ENCODE results near the gene RUSF1.
"Not testable (repeated sequence)": the region's sequence is repeated elsewhere in the genome, so short reads cannot be mapped to it uniquely, and the experiment has no call there.

RUSF1 gene

GRCh38 chr16:31513884-31514283 is 5.7 kb upstream of the RUSF1 start:
- DNase-seq: no peak

GRCh38 chr16:31513126-31513525 is 4.9 kb upstream of the RUSF1 start:
- no peak for DNase-seq

- DNase-seq: no peak
Observed at GRCh38 chr16:31508706-31509195, 560 bp upstream of the RUSF1 start.

GRCh38 chr16:31507617-31507928 is 618 bp downstream of the RUSF1 start:
- DNase-seq: no peak

GRCh38 chr16:31505483-31505882 is 2.7 kb downstream of the RUSF1 start:
- no peak for DNase-seq

- no peak for DNase-seq
Observed at GRCh38 chr16:31504159-31504558, 4.0 kb downstream of the RUSF1 start.

GRCh38 chr16:31503555-31503954 is 4.6 kb downstream of the RUSF1 start:
- not testable (repeated sequence) for DNase-seq

GRCh38 chr16:31502981-31503380 is 5.2 kb downstream of the RUSF1 start:
- DNase-seq: no peak

GRCh38 chr16:31501966-31502348 is 6.2 kb downstream of the RUSF1 start:
- DNase-seq: no peak

GRCh38 chr16:31501226-31501965 is 6.8 kb downstream of the RUSF1 start:
- no peak for DNase-seq

GRCh38 chr16:31499928-31500327 is 8.3 kb downstream of the RUSF1 start:
- DNase-seq: no peak

- DNase-seq: no peak
Observed at GRCh38 chr16:31498493-31498892, 9.7 kb downstream of the RUSF1 start.

GRCh38 chr16:31496670-31497069 is 11.5 kb downstream of the RUSF1 start:
- no peak for DNase-seq

- DNase-seq: no peak
Observed at GRCh38 chr16:31493506-31494125, 14.6 kb downstream of the RUSF1 start.

- no peak for DNase-seq
Observed at GRCh38 chr16:31491778-31492418, 16.3 kb downstream of the RUSF1 start.

- no peak for DNase-seq
Observed at GRCh38 chr16:31489616-31490584, 18.3 kb downstream of the RUSF1 start.

GRCh38 chr16:31489298-31489564 is 19.0 kb downstream of the RUSF1 start:
- DNase-seq: no peak

- DNase-seq: no peak
Observed at GRCh38 chr16:31488468-31489297, 19.5 kb downstream of the RUSF1 start.

- DNase-seq: peak; percentile 68
Observed at GRCh38 chr16:31487720-31488467, 20.3 kb downstream of the RUSF1 start.

GRCh38 chr16:31487071-31487719 is 21.0 kb downstream of the RUSF1 start:
- no peak for DNase-seq

GRCh38 chr16:31486045-31486444 is 22.1 kb downstream of the RUSF1 start:
- no peak for DNase-seq
